B cell (primary cell): Measurements from ENCODE around the gene DFFA. TPM values are rescaled to one million over a fixed set of nuclear protein-coding genes. Genes with fewer than 3 reads are reported as not detected.
"Not testable (repeated sequence)": the region's sequence is repeated elsewhere in the genome, so short reads cannot be mapped to it uniquely, and the experiment has no call there.

Experiments used
- ATAC-seq: fragments of 200-7000 bp; cut with Tn5 transposase; one replicate; pipeline ENCODE4 v1.10.0; 2021; ENCODE audit warnings: low read depth, mild to moderate bottlenecking, moderate number of reproducible peaks, moderate library complexity
- CTCF ChIA-PET: fragments of 350-600 bp; sonication (Branson Sonifier 250); formaldehyde crosslinking; loops from one replicate; lab custom pipeline; 2021; ENCODE audit warnings: antibody characterized with exemption, inconsistent platforms; lab: Charles Lee
- POLR2A ChIA-PET: fragments of 350-600 bp; sonication (Branson Sonifier 250); formaldehyde crosslinking; loops from one replicate; lab custom pipeline; 2021; ENCODE audit warnings: antibody characterized with exemption; lab: Charles Lee
- DNase-seq: peaks from one replicate; pipeline ENCODE4 v3.0.0; 2013
- H2AFZ ChIP-seq: 2 replicates; pipeline ENCODE4 v1.6.1; 2012; ENCODE audit warnings: mild to moderate bottlenecking, low read depth, low read length; ENCODE audit not compliant: insufficient read depth, poor library complexity, severe bottlenecking
- H3K27ac ChIP-seq, 2 donors: 1 replicate in 1 of 2; 2 replicates in 1 of 2; pipeline ENCODE4 v1.5.1; 2012 to 2013; ENCODE audit warnings: low read length in 2 of 2, mild to moderate bottlenecking in 2 of 2, moderate library complexity in 1 of 2
- H3K27me3 ChIP-seq, 4 experiments: fragments of 200-600 bp in 1 of 4; sonication (generic) in 1 of 4; replicated peaks in 1 of 4; 1 replicate in 2 of 4; 2 replicates in 2 of 4; pipeline versions ENCODE4 v1.6.1 to v1.7.0; 2013 to 2016; ENCODE audit warnings: low read length in 3 of 4, mild to moderate bottlenecking in 2 of 4, mixed read lengths in 1 of 4, moderate library complexity in 1 of 4; ENCODE audit not compliant: insufficient read depth in 4 of 4, control insufficient read depth in 3 of 4; ENCODE audit errors: control extremely low read depth in 1 of 4
- H3K36me3 ChIP-seq, 2 experiments: replicated peaks in 1 of 2; 1 replicate in 1 of 2; 2 replicates in 1 of 2; pipeline versions ENCODE4 v1.6.1 to v1.7.1; 2013; ENCODE audit warnings: low read length in 1 of 2; ENCODE audit not compliant: insufficient read depth in 2 of 2, control insufficient read depth in 1 of 2; ENCODE audit errors: control extremely low read depth in 1 of 2, extremely low read depth in 1 of 2
- H3K4me1 ChIP-seq, 2 donors: fragments of 200-600 bp in 1 of 2; sonication (generic) in 1 of 2; 1 replicate in 1 of 2; 2 replicates in 1 of 2; pipeline versions ENCODE4 v1.5.1 to v1.6.1; 2013 to 2017; ENCODE audit warnings: low read length in 2 of 2; ENCODE audit not compliant: control insufficient read depth in 2 of 2, insufficient read depth in 2 of 2
- H3K4me2 ChIP-seq: replicated peaks from 2 replicates; pipeline ENCODE3; 2012; ENCODE audit warnings: mild to moderate bottlenecking, low read depth, low read length; ENCODE audit not compliant: poor library complexity, severe bottlenecking
- H3K4me3 ChIP-seq, 5 experiments: fragments of 200-600 bp in 1 of 5; sonication (generic) in 1 of 5; 1 replicate in 3 of 5; 2 replicates in 2 of 5; pipeline versions ENCODE4 v1.5.1 to v1.7.0; 2011 to 2016; ENCODE audit warnings: low read length in 4 of 5, mild to moderate bottlenecking in 4 of 5, low read depth in 2 of 5, control low read depth in 1 of 5, moderate library complexity in 1 of 5; ENCODE audit not compliant: insufficient read depth in 1 of 5; ENCODE audit errors: control extremely low read depth in 1 of 5, extremely low read depth in 1 of 5
- H3K79me2 ChIP-seq: fragments of 200-600 bp; sonication (generic); one replicate; pipeline ENCODE4 v1.6.0; 2016; ENCODE audit warnings: low read length; ENCODE audit not compliant: control insufficient read depth, insufficient read depth
- H3K9ac ChIP-seq: fragments of 200-600 bp; sonication (generic); 2 replicates; pipeline ENCODE4 v1.6.1; 2017; ENCODE audit warnings: mild to moderate bottlenecking, low read length, moderate library complexity
- H3K9me3 ChIP-seq, 3 donors: one replicate each; pipeline versions ENCODE4 v1.6.1 to v1.7.1; 2013; ENCODE audit warnings: low read length in 2 of 3; ENCODE audit not compliant: control insufficient read depth in 2 of 3, insufficient read depth in 1 of 3; ENCODE audit errors: control extremely low read depth in 1 of 3
- H4K20me1 ChIP-seq: 2 replicates; pipeline ENCODE4 v1.6.0; 2012; ENCODE audit warnings: mild to moderate bottlenecking, low read length; ENCODE audit not compliant: insufficient read depth, control insufficient read depth, poor library complexity, severe bottlenecking
- H3K27ac Mint-ChIP-seq: one replicate; pipeline ENCODE4 v1.8.0; 2021; ENCODE audit warnings: mixed read lengths
- H3K27me3 Mint-ChIP-seq: one replicate; pipeline ENCODE4 v1.8.0; 2021; ENCODE audit warnings: mixed read lengths
- H3K4me1 Mint-ChIP-seq: one replicate; pipeline ENCODE4 v1.8.0; 2021; ENCODE audit warnings: mixed read lengths
- H3K4me3 Mint-ChIP-seq: one replicate; pipeline ENCODE4 v1.8.0; 2021; ENCODE audit warnings: mixed read lengths
- H3K9me3 Mint-ChIP-seq: one replicate; pipeline ENCODE4 v1.8.0; 2022; ENCODE audit warnings: mixed read lengths; ENCODE audit not compliant: insufficient read depth
- EZH2 ChIP-seq: IDR thresholded peaks from 2 replicates; pipeline ENCODE4 v1.6.1; 2012; ENCODE audit warnings: borderline replicate concordance, low read depth, mild to moderate bottlenecking, moderate library complexity, low read length; ENCODE audit not compliant: insufficient read depth, poor library complexity, severe bottlenecking
- WGBS: methylation state at CpG from one replicate; pipeline ENCODE4 v1.1.5; 2013; ENCODE audit warnings: missing lambda C conversion rate; ENCODE audit not compliant: insufficient coverage; 5-methylcytosine and 5-hydroxymethylcytosine counted together
- intact Hi-C: fragments of 100-400 bp; cut with micrococcal nuclease; formaldehyde crosslinking; loops from one replicate; pipeline ENCODE4 v1.10.0; 2022
- polyA plus RNA-seq: library from polyadenylated mRNA; depleted of rRNA; stranded (reverse); fragments of >200 nt; gene quantifications from 2 replicates; pipeline ENCODE4 v1.2.3, GENCODE V29; 2012
- total RNA-seq, 2 donors: library from RNA; stranded (reverse); fragments of 120-200 nt in 1 of 2; gene quantifications; 1 replicate in 1 of 2; 2 replicates in 1 of 2; pipeline versions ENCODE4 v1.2.3 to v1.2.4, GENCODE V29; 2013 to 2022
- TF ChIP-seq, protein P1 (sequence below): fragments of 200-600 bp; IDR thresholded peaks from one replicate; pipeline ENCODE4 v1.8.0; 2022; ENCODE audit warnings: antibody characterized with exemption, mild to moderate bottlenecking

Gene DFFA
- total and polyA plus RNA-seq, 2 donors (not counting 1 experiment from before 2014, with no cell fraction given), result 12.0 to 30.7 TPM

DNA sequence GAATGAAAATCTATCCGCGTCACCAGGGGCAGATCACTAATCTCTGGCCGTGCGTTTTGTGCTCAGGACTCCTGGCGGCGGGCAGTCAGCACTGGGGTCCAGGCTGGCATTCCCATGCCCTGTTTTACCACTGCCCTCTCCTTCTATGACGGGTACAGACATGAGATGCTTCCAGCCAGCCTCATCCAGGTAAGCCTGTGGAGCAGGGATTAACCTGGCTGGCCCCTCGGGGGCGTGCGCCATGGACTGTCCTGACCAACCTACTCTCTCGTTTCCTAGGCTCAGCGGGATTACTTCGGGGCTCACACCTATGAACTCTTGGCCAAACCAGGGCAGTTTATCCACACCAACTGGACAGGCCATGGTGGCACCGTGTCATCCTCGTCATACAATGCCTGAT lies 53.0 kb downstream of the DFFA start:
- Histone ChIP-seq H3K4me3 (no peak overlapping the region), H3K4me2 (no peak overlapping the region), H3K79me2 (no peaks in the 10 kb centered on the region), H3K36me3 (peaks cover 0 to 33% of the 10 kb centered on the region in 2 experiments), H3K27me3 (no peaks in the 10 kb centered on the region), H3K27ac (no peak overlapping the region), H3K9ac (no peak overlapping the region), H3K9me3 (no peaks in the 10 kb centered on the region), H4K20me1 (no peaks in the 10 kb centered on the region), H2AFZ (no peak overlapping the region), H3K4me1 (no peaks in the 10 kb centered on the region)
- no peaks in the 10 kb centered on the region for H3K27me3 Mint-ChIP-seq
- H3K27ac Mint-ChIP-seq, result no peak overlapping the region
- TF ChIP-seq EZH2, result no peak
- TF ChIP-seq, protein P1, sequence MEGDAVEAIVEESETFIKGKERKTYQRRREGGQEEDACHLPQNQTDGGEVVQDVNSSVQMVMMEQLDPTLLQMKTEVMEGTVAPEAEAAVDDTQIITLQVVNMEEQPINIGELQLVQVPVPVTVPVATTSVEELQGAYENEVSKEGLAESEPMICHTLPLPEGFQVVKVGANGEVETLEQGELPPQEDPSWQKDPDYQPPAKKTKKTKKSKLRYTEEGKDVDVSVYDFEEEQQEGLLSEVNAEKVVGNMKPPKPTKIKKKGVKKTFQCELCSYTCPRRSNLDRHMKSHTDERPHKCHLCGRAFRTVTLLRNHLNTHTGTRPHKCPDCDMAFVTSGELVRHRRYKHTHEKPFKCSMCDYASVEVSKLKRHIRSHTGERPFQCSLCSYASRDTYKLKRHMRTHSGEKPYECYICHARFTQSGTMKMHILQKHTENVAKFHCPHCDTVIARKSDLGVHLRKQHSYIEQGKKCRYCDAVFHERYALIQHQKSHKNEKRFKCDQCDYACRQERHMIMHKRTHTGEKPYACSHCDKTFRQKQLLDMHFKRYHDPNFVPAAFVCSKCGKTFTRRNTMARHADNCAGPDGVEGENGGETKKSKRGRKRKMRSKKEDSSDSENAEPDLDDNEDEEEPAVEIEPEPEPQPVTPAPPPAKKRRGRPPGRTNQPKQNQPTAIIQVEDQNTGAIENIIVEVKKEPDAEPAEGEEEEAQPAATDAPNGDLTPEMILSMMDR, result no peak
- intact Hi-C loops, result no loop called here
- 92% methylated on average over 15 of the region's 15 CpGs for WGBS
- CTCF ChIA-PET, result interaction anchor here (0.7 kb wide), 1 partner anchor 510 kb away, joined by 3 read pairs; no protein-coding TSS in a partner anchor
- DNase-seq (no peak), ATAC-seq (no peak)
- H3K4me1 Mint-ChIP-seq, result peaks cover 4% of the 10 kb centered on the region
- POLR2A ChIA-PET, result no interaction called here
- H3K4me3 Mint-ChIP-seq, result no peak overlapping the region
- no peaks in the 10 kb centered on the region for H3K9me3 Mint-ChIP-seq

DNA sequence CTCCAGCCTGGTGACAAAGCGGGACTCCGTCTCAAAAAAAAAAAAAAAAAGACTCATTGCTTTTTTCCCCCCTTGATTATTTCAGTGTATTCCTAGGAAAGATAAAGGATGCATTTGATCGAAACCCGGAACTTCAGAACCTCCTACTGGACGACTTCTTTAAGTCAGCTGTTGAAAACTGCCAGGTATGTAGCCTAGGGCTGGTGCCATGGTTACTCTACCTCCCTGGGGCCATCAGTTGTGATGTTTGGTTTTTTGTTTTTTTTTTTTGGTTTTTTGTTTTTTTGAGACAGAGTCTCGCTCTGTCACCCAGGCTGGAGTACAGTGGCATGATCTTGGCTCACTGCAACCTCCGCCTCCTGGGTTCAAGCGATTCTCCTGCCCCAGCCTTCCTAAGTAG lies 53.6 kb downstream of the DFFA start:
- H3K4me2 ChIP-seq, H3K27ac ChIP-seq, H3K4me1 ChIP-seq, H3K79me2 ChIP-seq, DNase-seq, H2AFZ ChIP-seq, intact Hi-C loops, H3K9me3 Mint-ChIP-seq, H3K4me1 Mint-ChIP-seq, H3K27me3 Mint-ChIP-seq, H3K4me3 Mint-ChIP-seq, POLR2A ChIA-PET, H3K4me3 ChIP-seq, ATAC-seq, H4K20me1 ChIP-seq, H3K27ac Mint-ChIP-seq, H3K27me3 ChIP-seq, H3K9ac ChIP-seq, H3K9me3 ChIP-seq: not testable (repeated sequence)
- peaks cover 0 to 33% of the 10 kb centered on the region in 2 experiments for H3K36me3 ChIP-seq
- CTCF ChIA-PET, result interaction anchor here (0.7 kb wide), 1 partner anchor 510 kb away, joined by 3 read pairs; no protein-coding TSS in a partner anchor
- WGBS, result no CpG with 5 or more reads among the region's 8 CpGs

DNA sequence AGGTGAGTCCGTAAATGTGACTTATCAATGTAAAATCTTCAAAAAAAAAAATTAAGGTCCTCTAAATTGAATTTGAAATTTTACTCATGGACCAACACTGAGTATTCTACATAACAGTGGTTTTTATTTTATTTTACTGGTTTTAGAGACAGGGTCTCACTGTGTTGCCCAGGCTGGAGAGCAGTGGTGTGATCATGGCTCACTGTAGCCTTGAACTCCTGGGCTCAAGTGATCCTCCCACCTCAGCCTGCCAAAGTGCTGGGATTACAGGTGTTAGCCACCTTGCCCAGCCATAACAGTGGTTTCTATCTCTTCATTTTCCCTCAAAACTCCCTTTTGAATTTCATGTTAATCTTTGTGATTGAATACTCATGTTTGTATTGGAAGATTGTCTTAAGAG lies 56.4 kb downstream of the DFFA start:
- peaks cover 0 to 52% of the 10 kb centered on the region in 2 experiments for H3K36me3 ChIP-seq
- H3K79me2 ChIP-seq, ATAC-seq, H4K20me1 ChIP-seq, H3K9ac ChIP-seq, H3K9me3 Mint-ChIP-seq, H3K27ac ChIP-seq, H2AFZ ChIP-seq, H3K4me1 Mint-ChIP-seq, H3K4me1 ChIP-seq, H3K4me3 Mint-ChIP-seq, H3K27ac Mint-ChIP-seq, H3K27me3 ChIP-seq, intact Hi-C loops, CTCF ChIA-PET, POLR2A ChIA-PET, DNase-seq, H3K27me3 Mint-ChIP-seq, H3K4me2 ChIP-seq, H3K9me3 ChIP-seq, H3K4me3 ChIP-seq: not testable (repeated sequence)
- WGBS, result no CpG with 5 or more reads among the region's 1 CpG
